ENCODE results near the gene CCBE1. TPM values are rescaled to one million over a fixed set of nuclear protein-coding genes. Genes with fewer than 3 reads are reported as not detected.

CCBE1 gene
- total and polyA plus RNA-seq, 4 experiments from 2014 or later: not detected

DNA sequence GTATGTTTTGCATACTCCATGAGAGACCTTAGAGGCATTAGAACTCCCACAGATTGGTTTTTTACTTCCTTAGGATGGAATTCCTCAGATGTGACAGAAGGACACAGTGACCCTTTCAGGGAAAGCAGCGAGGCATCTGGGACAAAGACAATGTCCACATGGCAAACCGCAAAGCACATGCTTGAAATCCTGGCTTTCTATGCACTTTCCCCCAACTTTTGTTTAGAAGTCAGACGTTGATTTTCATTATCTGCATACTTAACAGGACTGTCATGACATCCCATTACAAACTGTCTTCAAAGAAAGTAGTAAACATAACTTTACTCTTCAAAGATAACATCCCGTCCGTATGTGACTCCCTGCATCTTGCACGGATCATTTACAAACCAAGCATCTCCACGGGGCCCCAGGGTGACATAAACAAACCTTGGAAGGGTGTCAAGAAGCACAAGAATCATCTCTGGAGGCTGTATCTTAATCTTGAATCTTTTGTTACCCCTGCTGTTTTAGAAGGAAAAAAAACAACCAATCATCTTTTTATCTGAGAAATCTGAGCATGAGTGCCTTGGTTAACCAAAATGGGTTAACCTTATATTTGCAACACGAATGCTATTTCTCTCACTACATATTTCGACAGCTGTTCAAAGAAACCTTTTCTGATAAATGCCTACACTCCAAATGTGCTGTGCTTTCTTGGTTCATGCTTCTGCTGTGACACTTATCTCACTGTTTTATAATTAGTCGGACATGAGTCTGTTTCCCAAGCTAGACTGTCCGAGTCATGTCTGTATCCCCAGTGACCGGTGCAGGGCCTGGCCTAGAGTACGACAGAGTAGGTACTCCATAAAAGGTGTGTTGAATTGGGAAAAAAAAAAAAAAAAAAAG is 90.8 kb downstream of the CCBE1 start:
- POLR2A ChIA-PET (ENCODE audit: partially characterized antibody): no interaction called here
- Mint-ChIP-seq H3K27ac (no peak overlapping the region), H3K9me3 (peaks cover 0 to 4% (median 0%) of the 10 kb centered on the region in 8 donors), H3K4me3 (no peak overlapping the region), H3K36me3 (no peaks in the 10 kb centered on the region), H3K27me3 (no peaks in the 10 kb centered on the region), H3K4me1 (no peaks in the 10 kb centered on the region)
- Histone ChIP-seq H3K27me3 (ENCODE audit: insufficient read depth, low read length) (no peaks in the 10 kb centered on the region), H3K4me1 (ENCODE audit: insufficient read depth, low read length) (no peaks in the 10 kb centered on the region), H3K9me3 (ENCODE audit: control insufficient read depth in 1 of 2, low read length in 2 of 2) (no peaks in the 10 kb centered on the region), H3K27ac (ENCODE audit: low read depth, low read length) (no peak overlapping the region), H3K36me3 (ENCODE audit: insufficient read depth, low read length) (no peaks in the 10 kb centered on the region), H3K4me3 (ENCODE audit: low read length in 2 of 2) (no peak overlapping the region)
- CTCF ChIA-PET (ENCODE audit: partially characterized antibody): no interaction called here
- DNase-seq: no peak
- intact Hi-C loops (cut with micrococcal nuclease): no loop called here

DNA sequence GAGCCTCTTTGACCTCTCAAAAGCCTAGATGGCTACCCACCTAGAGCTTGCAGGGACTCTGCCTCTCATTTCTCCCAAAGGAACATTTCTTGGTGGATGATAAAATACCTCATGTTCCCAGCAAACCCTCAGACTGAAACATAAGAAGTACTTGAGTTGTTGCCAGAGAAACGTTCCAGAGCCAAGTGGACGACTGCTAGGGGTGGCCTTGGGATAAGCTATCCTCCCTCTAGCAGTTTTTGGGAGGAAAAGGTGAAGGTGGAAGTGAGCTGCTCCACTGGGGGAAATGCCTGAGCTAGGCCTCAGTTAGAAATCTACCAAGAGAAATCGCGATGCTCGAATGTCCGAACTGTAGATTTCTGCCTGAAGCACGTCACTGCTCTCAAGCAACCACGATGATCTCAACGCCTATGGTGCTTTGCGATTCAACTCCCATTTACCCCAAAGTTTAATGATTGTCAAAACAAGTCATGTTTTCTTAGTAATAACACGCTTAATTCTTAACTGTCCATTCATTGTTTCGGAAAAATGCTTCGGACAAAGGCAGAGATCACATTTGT is 91.5 kb downstream of the CCBE1 start:
- Mint-ChIP-seq H3K4me3 (no peak overlapping the region), H3K27me3 (no peaks in the 10 kb centered on the region), H3K9me3 (peaks cover 0 to 4% (median 0%) of the 10 kb centered on the region in 8 donors), H3K4me1 (no peaks in the 10 kb centered on the region), H3K36me3 (no peaks in the 10 kb centered on the region), H3K27ac (no peak overlapping the region)
- Histone ChIP-seq H3K4me1 (ENCODE audit: insufficient read depth, low read length) (no peaks in the 10 kb centered on the region), H3K27me3 (ENCODE audit: insufficient read depth, low read length) (no peaks in the 10 kb centered on the region), H3K27ac (ENCODE audit: low read depth, low read length) (no peak overlapping the region), H3K36me3 (ENCODE audit: insufficient read depth, low read length) (no peaks in the 10 kb centered on the region), H3K9me3 (ENCODE audit: control insufficient read depth in 1 of 2, low read length in 2 of 2) (no peaks in the 10 kb centered on the region), H3K4me3 (ENCODE audit: low read length in 2 of 2) (no peak overlapping the region)
- ChIA-PET CTCF (ENCODE audit: partially characterized antibody) (no interaction called here), POLR2A (ENCODE audit: partially characterized antibody) (no interaction called here)
- DNase-seq: no peak
- intact Hi-C loops (cut with micrococcal nuclease): no loop called here

DNA sequence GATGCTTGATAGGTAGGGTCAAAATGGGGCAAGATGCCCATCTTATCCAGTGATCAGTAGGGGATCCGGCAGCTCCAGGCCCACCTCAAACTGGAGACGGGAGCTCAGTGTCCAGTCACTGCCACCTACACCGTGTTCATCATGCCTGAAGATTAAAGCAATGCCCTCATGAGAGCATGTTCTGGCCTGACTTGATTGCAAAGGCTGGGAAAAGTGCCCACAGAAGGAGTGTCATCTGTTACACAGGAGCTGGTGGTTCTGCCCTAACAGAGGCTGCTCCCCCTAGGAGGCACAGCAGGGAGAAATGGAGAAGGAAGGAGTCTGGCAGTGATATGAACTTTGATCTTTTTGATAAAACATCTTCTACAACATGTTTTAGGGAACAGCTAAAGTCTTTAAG is 92.3 kb downstream of the CCBE1 start:
- ChIA-PET CTCF (ENCODE audit: partially characterized antibody) (no interaction called here), POLR2A (ENCODE audit: partially characterized antibody) (no interaction called here)
- no peaks in the 10 kb centered on the region for H3K36me3 Mint-ChIP-seq
- H3K4me3 Mint-ChIP-seq: no peak overlapping the region
- H3K4me1 ChIP-seq (ENCODE audit: insufficient read depth, low read length): no peaks in the 10 kb centered on the region
- no peaks in the 10 kb centered on the region for H3K9me3 ChIP-seq (ENCODE audit: control insufficient read depth in 1 of 2, low read length in 2 of 2)
- no peak for DNase-seq
- H3K27ac Mint-ChIP-seq: no peak overlapping the region
- no peaks in the 10 kb centered on the region for H3K4me1 Mint-ChIP-seq
- H3K36me3 ChIP-seq (ENCODE audit: insufficient read depth, low read length): no peaks in the 10 kb centered on the region
- H3K9me3 Mint-ChIP-seq: peaks cover 0 to 2% (median 0%) of the 10 kb centered on the region in 8 donors
- no peak overlapping the region for H3K4me3 ChIP-seq (ENCODE audit: low read length in 2 of 2)
- no peak overlapping the region for H3K27ac ChIP-seq (ENCODE audit: low read depth, low read length)
- intact Hi-C loops (cut with micrococcal nuclease): no loop called here
- no peaks in the 10 kb centered on the region for H3K27me3 ChIP-seq (ENCODE audit: insufficient read depth, low read length)
- H3K27me3 Mint-ChIP-seq: no peaks in the 10 kb centered on the region

DNA sequence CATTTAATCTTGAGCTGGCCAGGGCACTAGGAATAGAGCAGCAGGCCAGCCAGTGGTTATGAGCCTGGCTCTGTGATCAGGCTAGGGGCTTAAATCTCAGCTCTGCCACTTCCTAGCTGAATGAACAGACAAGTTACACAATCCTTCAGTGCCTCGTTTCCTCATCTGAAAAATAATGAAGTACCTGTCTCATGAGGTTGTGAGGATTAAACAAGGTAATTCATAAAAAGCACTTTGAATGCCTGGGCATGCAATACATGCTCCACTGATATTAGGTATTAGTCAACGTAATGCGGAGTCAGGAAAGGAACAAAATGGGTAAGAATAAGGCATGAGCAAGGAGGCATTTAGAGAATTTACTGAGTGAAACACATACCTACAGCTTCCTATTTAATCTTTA is 100.2 kb downstream of the CCBE1 start:
- intact Hi-C loops (cut with micrococcal nuclease): loop anchor here (10.0 kb wide), 1 partner anchor 62 kb away; no protein-coding TSS in a partner anchor

DNA sequence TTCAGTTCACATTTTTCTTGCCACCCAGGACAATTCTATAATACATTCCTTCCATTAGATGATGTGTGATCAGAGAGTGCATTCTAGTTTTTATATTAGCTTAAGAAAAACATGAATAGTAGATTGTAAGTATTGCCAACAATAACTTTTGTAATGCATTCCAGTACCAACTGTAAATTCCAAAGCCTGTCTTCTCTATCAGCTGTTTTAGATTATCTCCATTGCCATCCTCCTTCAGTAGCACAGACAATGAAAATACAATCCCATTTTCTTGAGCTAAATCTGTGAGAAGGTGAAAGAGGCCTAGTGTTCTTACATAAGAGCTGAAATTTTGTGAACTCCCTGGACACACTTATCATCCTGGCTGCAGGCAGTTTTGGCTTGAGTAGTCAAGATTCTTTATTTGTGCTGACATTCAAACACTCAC is 103.9 kb downstream of the CCBE1 start:
- Mint-ChIP-seq H3K27me3 (no peaks in the 10 kb centered on the region), H3K9me3 (peaks cover 0 to 2% (median 0%) of the 10 kb centered on the region in 8 donors), H3K36me3 (no peaks in the 10 kb centered on the region), H3K4me1 (no peaks in the 10 kb centered on the region), H3K27ac (no peak overlapping the region), H3K4me3 (no peak overlapping the region)
- DNase-seq: no peak
- Histone ChIP-seq H3K9me3 (ENCODE audit: control insufficient read depth in 1 of 2, low read length in 2 of 2) (no peaks in the 10 kb centered on the region), H3K4me3 (ENCODE audit: low read length in 2 of 2) (no peak overlapping the region), H3K4me1 (ENCODE audit: insufficient read depth, low read length) (no peaks in the 10 kb centered on the region), H3K27ac (ENCODE audit: low read depth, low read length) (no peak overlapping the region), H3K36me3 (ENCODE audit: insufficient read depth, low read length) (no peaks in the 10 kb centered on the region), H3K27me3 (ENCODE audit: insufficient read depth, low read length) (no peaks in the 10 kb centered on the region)
- ChIA-PET CTCF (ENCODE audit: partially characterized antibody) (no interaction called here), POLR2A (ENCODE audit: partially characterized antibody) (no interaction called here)
- intact Hi-C loops (cut with micrococcal nuclease): loop anchor here (10.0 kb wide), 1 partner anchor 59 kb away; no protein-coding TSS in a partner anchor

More for the DNA sequence above, 100.2 kb downstream of the CCBE1 start:
- peaks cover 0 to 2% (median under 1%) of the 10 kb centered on the region in 8 donors for H3K9me3 Mint-ChIP-seq
- ChIA-PET CTCF (ENCODE audit: partially characterized antibody) (no interaction called here), POLR2A (ENCODE audit: partially characterized antibody) (no interaction called here)
- H3K4me1 Mint-ChIP-seq: no peaks in the 10 kb centered on the region
- Histone ChIP-seq H3K27ac (ENCODE audit: low read depth, low read length) (no peak overlapping the region), H3K4me3 (ENCODE audit: low read length in 2 of 2) (no peak overlapping the region), H3K4me1 (ENCODE audit: insufficient read depth, low read length) (no peaks in the 10 kb centered on the region), H3K27me3 (ENCODE audit: insufficient read depth, low read length) (no peaks in the 10 kb centered on the region), H3K9me3 (ENCODE audit: control insufficient read depth in 1 of 2, low read length in 2 of 2) (no peaks in the 10 kb centered on the region), H3K36me3 (ENCODE audit: insufficient read depth, low read length) (no peaks in the 10 kb centered on the region)
- H3K36me3 Mint-ChIP-seq: no peaks in the 10 kb centered on the region
- no peak overlapping the region for H3K4me3 Mint-ChIP-seq
- no peak for DNase-seq
- H3K27me3 Mint-ChIP-seq: no peaks in the 10 kb centered on the region
- H3K27ac Mint-ChIP-seq: no peak overlapping the region

DNA sequence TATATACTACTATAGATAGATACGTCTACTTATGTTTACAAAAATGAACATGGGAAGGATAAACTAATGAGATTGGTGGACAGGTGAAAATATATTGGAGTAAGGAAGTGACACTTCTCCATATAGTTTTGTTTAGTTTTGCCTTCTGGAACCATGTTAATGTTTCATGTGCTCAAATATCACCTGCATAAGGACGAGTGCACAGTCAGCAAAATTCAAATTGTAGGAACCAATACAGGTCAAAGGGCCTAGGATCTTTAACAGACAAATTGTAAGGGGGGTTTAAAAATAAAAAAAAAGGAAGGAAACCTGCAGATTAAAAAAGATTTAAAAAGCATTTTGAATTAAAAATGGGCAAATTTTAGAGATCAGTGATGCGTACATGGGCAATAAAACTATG is 104.6 kb downstream of the CCBE1 start:
- H3K9me3 ChIP-seq (ENCODE audit: control insufficient read depth in 1 of 2, low read length in 2 of 2): no peaks in the 10 kb centered on the region
- Mint-ChIP-seq H3K4me1 (no peaks in the 10 kb centered on the region), H3K9me3 (peaks cover 0 to 2% (median 0%) of the 10 kb centered on the region in 8 donors), H3K36me3 (no peaks in the 10 kb centered on the region), H3K4me3 (no peak overlapping the region), H3K27ac (no peak overlapping the region), H3K27me3 (no peaks in the 10 kb centered on the region)
- H3K4me1 ChIP-seq (ENCODE audit: insufficient read depth, low read length): no peaks in the 10 kb centered on the region
- ChIA-PET POLR2A (ENCODE audit: partially characterized antibody) (no interaction called here), CTCF (ENCODE audit: partially characterized antibody) (no interaction called here)
- no peak overlapping the region for H3K4me3 ChIP-seq (ENCODE audit: low read length in 2 of 2)
- H3K27me3 ChIP-seq (ENCODE audit: insufficient read depth, low read length): no peaks in the 10 kb centered on the region
- no peak overlapping the region for H3K27ac ChIP-seq (ENCODE audit: low read depth, low read length)
- intact Hi-C loops (cut with micrococcal nuclease): loop anchor here (10.0 kb wide), 1 partner anchor 58 kb away; no protein-coding TSS in a partner anchor
- H3K36me3 ChIP-seq (ENCODE audit: insufficient read depth, low read length): no peaks in the 10 kb centered on the region
- no peak for DNase-seq

DNA sequence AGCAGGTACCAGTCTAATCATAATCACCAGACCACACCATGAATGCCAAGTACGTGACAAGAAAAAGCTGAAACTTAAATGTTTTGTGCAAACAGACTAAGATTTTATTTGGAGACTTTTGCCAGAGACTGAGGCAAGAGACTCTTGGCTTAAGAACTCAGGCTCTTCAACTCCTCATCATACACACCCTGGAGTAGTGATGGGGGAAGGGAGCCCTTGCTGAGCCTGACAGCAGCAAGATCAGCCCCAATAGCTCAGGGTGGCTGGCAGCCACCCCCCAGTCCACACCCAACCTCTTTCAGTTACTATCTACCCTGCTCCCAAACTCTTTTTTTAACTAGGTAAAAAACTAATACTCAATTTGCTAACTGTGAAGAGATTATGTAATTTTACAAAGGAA is 114.8 kb downstream of the CCBE1 start:
- POLR2A ChIA-PET (ENCODE audit: partially characterized antibody): no interaction called here
- no peak overlapping the region for H3K27ac Mint-ChIP-seq
- no peak overlapping the region for H3K4me3 Mint-ChIP-seq
- no peak for DNase-seq
- H3K4me1 Mint-ChIP-seq: no peaks in the 10 kb centered on the region
- peaks cover 0 to 7% (median 1%) of the 10 kb centered on the region in 8 donors for H3K9me3 Mint-ChIP-seq
- CTCF ChIA-PET (ENCODE audit: partially characterized antibody): no interaction called here
- no peaks in the 10 kb centered on the region for H3K9me3 ChIP-seq (ENCODE audit: control insufficient read depth in 1 of 2, low read length in 2 of 2)
- H3K36me3 Mint-ChIP-seq: no peaks in the 10 kb centered on the region
- no peaks in the 10 kb centered on the region for H3K4me1 ChIP-seq (ENCODE audit: insufficient read depth, low read length)
- intact Hi-C loops (cut with micrococcal nuclease): no loop called here
- no peaks in the 10 kb centered on the region for H3K36me3 ChIP-seq (ENCODE audit: insufficient read depth, low read length)
- no peaks in the 10 kb centered on the region for H3K27me3 ChIP-seq (ENCODE audit: insufficient read depth, low read length)
- H3K27ac ChIP-seq (ENCODE audit: low read depth, low read length): no peak overlapping the region
- no peak overlapping the region for H3K4me3 ChIP-seq (ENCODE audit: low read length in 2 of 2)
- H3K27me3 Mint-ChIP-seq: peaks cover 0 to 3% of the 10 kb centered on the region in 2 donors

Measured in CD4-positive, alpha-beta memory T cell (primary cell).